ENCODE measurements around the gene TMEM207. TPM values are rescaled to one million over a fixed set of nuclear protein-coding genes. Genes with fewer than 3 reads are reported as not detected.

Gene TMEM207
- total and polyA plus RNA-seq, 8 donors = 0.14 to 0.37 (median 0.23) TPM; not detected in 2

GRCh38 chr3:190446573-190447279, 3.0 kb downstream of the TMEM207 start:
- Histone ChIP-seq H3K4me3 (no peak overlapping the region), H3K36me3 (no peaks in the 10 kb centered on the region), H3K27me3 (no peaks in the 10 kb centered on the region), H3K27ac (no peak overlapping the region), H3K9me3 (no peaks in the 10 kb centered on the region), H3K4me1 (no peaks in the 10 kb centered on the region)
- no peak for ATAC-seq
- TF ChIP-seq CTCF (IDR thresholded peaks at IDR 0.05) = no peak
- DNase-seq = no peak
- intact Hi-C loops (cut with DNase I) = no loop called here

- Histone ChIP-seq H3K27me3 (no peaks in the 10 kb centered on the region), H3K27ac (no peak overlapping the region), H3K4me1 (no peaks in the 10 kb centered on the region), H3K9me3 (no peaks in the 10 kb centered on the region), H3K4me3 (no peak overlapping the region), H3K36me3 (no peaks in the 10 kb centered on the region)
- ATAC-seq (no peak), DNase-seq (no peak)
- intact Hi-C loops (cut with DNase I) = no loop called here
- no peak for TF ChIP-seq CTCF (IDR thresholded peaks at IDR 0.05)
Measured at GRCh38 chr3:190444576-190445145, 5.0 kb downstream of the TMEM207 start.

GRCh38 chr3:190444006-190444405, 5.7 kb downstream of the TMEM207 start:
- Histone ChIP-seq H3K4me1 (no peaks in the 10 kb centered on the region), H3K27ac (no peak overlapping the region), H3K9me3 (no peaks in the 10 kb centered on the region), H3K36me3 (no peaks in the 10 kb centered on the region), H3K27me3 (no peaks in the 10 kb centered on the region), H3K4me3 (no peak overlapping the region)
- intact Hi-C loops (cut with DNase I) = no loop called here
- TF ChIP-seq CTCF (IDR thresholded peaks at IDR 0.05) = no peak
- DNase-seq = no peak
- no peak for ATAC-seq

GRCh38 chr3:190443257-190443656, 6.4 kb downstream of the TMEM207 start:
- H3K4me3 ChIP-seq = no peak overlapping the region
- TF ChIP-seq CTCF (IDR thresholded peaks at IDR 0.05) = no peak
- H3K36me3 ChIP-seq = no peaks in the 10 kb centered on the region
- H3K4me1 ChIP-seq = no peaks in the 10 kb centered on the region
- H3K9me3 ChIP-seq = no peaks in the 10 kb centered on the region
- H3K27ac ChIP-seq = no peak overlapping the region
- ATAC-seq (no peak), DNase-seq (no peak)
- intact Hi-C loops (cut with DNase I) = no loop called here
- H3K27me3 ChIP-seq = no peaks in the 10 kb centered on the region

- DNase-seq (no peak), ATAC-seq (no peak)
- H3K4me3 ChIP-seq = no peak overlapping the region
- no peaks in the 10 kb centered on the region for H3K36me3 ChIP-seq
- TF ChIP-seq CTCF (IDR thresholded peaks at IDR 0.05) = no peak
- H3K4me1 ChIP-seq = no peaks in the 10 kb centered on the region
- H3K27ac ChIP-seq = no peak overlapping the region
- intact Hi-C loops (cut with DNase I) = no loop called here
- H3K9me3 ChIP-seq = no peaks in the 10 kb centered on the region
- H3K27me3 ChIP-seq = no peaks in the 10 kb centered on the region
Measured at GRCh38 chr3:190442240-190442639, 7.5 kb downstream of the TMEM207 start.

Measured in left lung (tissue), 10 donors.